K562 (cell line): ENCODE data around the gene CDKN2D. TPM values are rescaled to one million over a fixed set of nuclear protein-coding genes. Genes with fewer than 3 reads are reported as not detected.
A peak's percentile ranks its signal among the peaks of the same experiment; 100 is the strongest.

Source experiments
- BRD4 ChIP-seq: fragments of 200-600 bp; sonication (generic); IDR thresholded peaks from 2 replicates; pipeline ENCODE4 v1.6.1; 2017; ENCODE audit warnings: inconsistent platforms
- EP300 ChIP-seq: IDR thresholded peaks from 2 replicates; pipeline ENCODE4 v1.6.1; 2012; ENCODE audit warnings: low read length, improper control_type of control experiment
- HDAC8 ChIP-seq: fragments of 450-650 bp; IDR thresholded peaks from 2 replicates; pipeline ENCODE4 v1.6.1; 2016; ENCODE audit warnings: mild to moderate bottlenecking, missing genetic modification characterization, moderate library complexity, missing compliant biosample characterization
- HDGF ChIP-seq: fragments of 450-650 bp; IDR thresholded peaks from 2 replicates; pipeline ENCODE4 v1.6.1; 2016
- HNRNPUL1 ChIP-seq: fragments of 200-400 bp; formaldehyde crosslinking; IDR thresholded peaks from 2 replicates; pipeline ENCODE4 v1.6.1; 2017; ENCODE audit warnings: low read length
- JUND ChIP-seq, 2 experiments: IDR thresholded peaks; 2 replicates in 1 of 2; 3 replicates in 1 of 2; pipeline ENCODE4 v1.6.1; 2011; ENCODE audit warnings: borderline replicate concordance in 2 of 2, low read depth in 2 of 2, low read length in 2 of 2, improper control_type of control experiment in 1 of 2, missing biosample characterization in 1 of 2, missing genetic modification characterization in 1 of 2, missing genetic modification reagents in 1 of 2
- MAFK ChIP-seq: IDR thresholded peaks from 2 replicates; pipeline ENCODE4 v1.6.1; 2011; ENCODE audit warnings: low read length, improper control_type of control experiment
- POLR2G ChIP-seq: fragments of 200-400 bp; formaldehyde crosslinking; IDR thresholded peaks from 2 replicates; pipeline ENCODE4 v1.6.1; 2017; ENCODE audit warnings: low read depth, mild to moderate bottlenecking, antibody characterized with exemption, low read length, moderate library complexity
- SOX6 ChIP-seq: fragments of 450-650 bp; IDR thresholded peaks from 2 replicates; pipeline ENCODE4 v1.6.1; 2014; ENCODE audit warnings: mild to moderate bottlenecking
- STAT5A ChIP-seq: IDR thresholded peaks from 2 replicates; pipeline ENCODE4 v1.6.1; 2012; ENCODE audit warnings: low read length, inconsistent platforms, borderline replicate concordance
- ZFX ChIP-seq: sonication (generic); formaldehyde crosslinking; IDR thresholded peaks from 2 replicates; pipeline ENCODE4 v1.8.0; 2022; ENCODE audit warnings: mild to moderate bottlenecking, missing genetic modification reagents, moderate library complexity
- ZNF282 ChIP-seq: sonication (generic); formaldehyde crosslinking; IDR thresholded peaks from 2 replicates; pipeline ENCODE4 v1.8.1; 2023; ENCODE audit warnings: missing genetic modification reagents
- polyA plus RNA-seq, 8 experiments: library from polyadenylated mRNA; depleted of rRNA in 4 of 8; stranded (reverse) in 5 of 8; unstranded in 3 of 8; fragments of >200 nt; fragmentation: Nextera tagmentation in 2 of 8; fragmentation: Illumina TruSeq in 1 of 8; extraction: Ambion mirVana in 2 of 8; extraction: Trizol in 1 of 8; gene quantifications; 2 replicates each; pipeline versions ENCODE4 v1.2.1 to v1.2.3, GENCODE V29; 2011 to 2014; ENCODE audit warnings: inconsistent platforms in 1 of 8, missing spikeins in 1 of 8
- total RNA-seq, 7 experiments: library from RNA; depleted of rRNA in 6 of 7; stranded (reverse); fragments of >200 nt in 6 of 7; fragmentation: Illumina TruSeq in 2 of 7; extraction: Trizol in 2 of 7; gene quantifications; 2 replicates each; pipeline versions ENCODE4 v1.2.1 to v1.2.3, GENCODE V29; 2011 to 2021; ENCODE audit warnings: low replicate concordance in 1 of 7
- TF ChIP-seq, protein P1 (sequence below): fragments of 450-650 bp; IDR thresholded peaks from 2 replicates; pipeline ENCODE4 v1.7.1; 2018; ENCODE audit warnings: mild to moderate bottlenecking, low read depth; ENCODE audit not compliant: partially characterized antibody
- TF ChIP-seq, protein P2 (sequence below): fragments of 450-650 bp; formaldehyde crosslinking; IDR thresholded peaks from 2 replicates; pipeline ENCODE4 v1.4.0; 2020; ENCODE audit warnings: mild to moderate bottlenecking, moderate library complexity
- TF ChIP-seq, protein P3 (sequence below): sonication (generic); formaldehyde crosslinking; IDR thresholded peaks from 2 replicates; pipeline ENCODE4 v1.4.0; 2020; ENCODE audit warnings: mild to moderate bottlenecking, missing genetic modification reagents
- TF ChIP-seq, protein P4 (sequence below): sonication (generic); formaldehyde crosslinking; IDR thresholded peaks from 2 replicates; pipeline ENCODE4 v1.9.0; 2022; ENCODE audit warnings: mild to moderate bottlenecking, missing genetic modification reagents

The CDKN2D gene
- total and polyA plus RNA-seq, 9 of the 15 experiments (the other 6 are each of a cell fraction or from before 2014, with no cell fraction given) = 0.41 to 8.2 (median 3.7) TPM

DNA sequence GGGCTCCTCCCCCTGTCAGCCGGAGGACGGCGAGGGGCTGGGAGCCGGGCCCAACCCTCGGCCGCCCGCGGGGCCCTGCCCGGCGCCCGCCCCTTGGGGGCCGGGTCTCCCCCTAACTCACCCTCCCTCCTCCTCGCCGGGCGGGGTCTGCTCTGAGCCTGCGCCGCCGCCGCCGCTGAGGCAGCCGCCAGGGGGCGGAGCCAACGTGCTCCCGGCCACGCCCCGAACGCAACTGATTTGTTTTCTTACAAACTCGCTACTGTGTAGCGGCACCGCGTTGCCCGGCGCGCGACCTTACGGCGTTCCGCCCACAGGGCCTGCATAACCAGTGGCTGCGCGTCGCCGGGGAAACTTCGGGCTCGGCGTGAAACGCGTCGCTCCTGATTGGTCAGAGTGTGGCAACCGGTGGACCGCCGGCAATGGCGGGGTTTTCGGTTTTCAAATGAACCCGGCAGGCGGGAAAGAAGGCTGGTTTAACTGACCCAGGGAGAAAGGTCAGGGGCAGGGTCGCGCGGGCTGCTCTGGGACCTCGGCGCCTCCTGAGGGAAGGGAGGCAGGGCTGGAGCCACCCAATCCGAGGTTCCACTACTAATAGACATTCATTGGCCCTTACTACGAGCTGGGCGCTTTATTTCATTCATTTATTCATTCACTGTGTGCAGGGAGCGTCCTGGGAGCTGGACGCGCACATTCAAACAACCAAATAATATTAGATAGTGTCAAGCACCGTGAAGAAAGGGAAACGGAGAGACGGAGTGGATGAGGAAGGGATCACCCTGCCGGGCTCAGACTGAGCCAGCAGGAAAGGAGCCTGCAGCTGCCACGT lies at the start of gene CDKN2D (continued):
- TF ChIP-seq HDAC8 (tag) = peak; percentile 65; the same call in 1 of the 2 replicates
- TF ChIP-seq MAFK = no peak
- TF ChIP-seq, protein P1, sequence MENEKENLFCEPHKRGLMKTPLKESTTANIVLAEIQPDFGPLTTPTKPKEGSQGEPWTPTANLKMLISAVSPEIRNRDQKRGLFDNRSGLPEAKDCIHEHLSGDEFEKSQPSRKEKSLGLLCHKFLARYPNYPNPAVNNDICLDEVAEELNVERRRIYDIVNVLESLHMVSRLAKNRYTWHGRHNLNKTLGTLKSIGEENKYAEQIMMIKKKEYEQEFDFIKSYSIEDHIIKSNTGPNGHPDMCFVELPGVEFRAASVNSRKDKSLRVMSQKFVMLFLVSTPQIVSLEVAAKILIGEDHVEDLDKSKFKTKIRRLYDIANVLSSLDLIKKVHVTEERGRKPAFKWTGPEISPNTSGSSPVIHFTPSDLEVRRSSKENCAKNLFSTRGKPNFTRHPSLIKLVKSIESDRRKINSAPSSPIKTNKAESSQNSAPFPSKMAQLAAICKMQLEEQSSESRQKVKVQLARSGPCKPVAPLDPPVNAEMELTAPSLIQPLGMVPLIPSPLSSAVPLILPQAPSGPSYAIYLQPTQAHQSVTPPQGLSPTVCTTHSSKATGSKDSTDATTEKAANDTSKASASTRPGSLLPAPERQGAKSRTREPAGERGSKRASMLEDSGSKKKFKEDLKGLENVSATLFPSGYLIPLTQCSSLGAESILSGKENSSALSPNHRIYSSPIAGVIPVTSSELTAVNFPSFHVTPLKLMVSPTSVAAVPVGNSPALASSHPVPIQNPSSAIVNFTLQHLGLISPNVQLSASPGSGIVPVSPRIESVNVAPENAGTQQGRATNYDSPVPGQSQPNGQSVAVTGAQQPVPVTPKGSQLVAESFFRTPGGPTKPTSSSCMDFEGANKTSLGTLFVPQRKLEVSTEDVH = peak; percentile 84
- TF ChIP-seq POLR2G = peak; percentile 91
- TF ChIP-seq, protein P2, sequence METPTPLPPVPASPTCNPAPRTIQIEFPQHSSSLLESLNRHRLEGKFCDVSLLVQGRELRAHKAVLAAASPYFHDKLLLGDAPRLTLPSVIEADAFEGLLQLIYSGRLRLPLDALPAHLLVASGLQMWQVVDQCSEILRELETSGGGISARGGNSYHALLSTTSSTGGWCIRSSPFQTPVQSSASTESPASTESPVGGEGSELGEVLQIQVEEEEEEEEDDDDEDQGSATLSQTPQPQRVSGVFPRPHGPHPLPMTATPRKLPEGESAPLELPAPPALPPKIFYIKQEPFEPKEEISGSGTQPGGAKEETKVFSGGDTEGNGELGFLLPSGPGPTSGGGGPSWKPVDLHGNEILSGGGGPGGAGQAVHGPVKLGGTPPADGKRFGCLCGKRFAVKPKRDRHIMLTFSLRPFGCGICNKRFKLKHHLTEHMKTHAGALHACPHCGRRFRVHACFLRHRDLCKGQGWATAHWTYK (CRISPR knock-in tag) = no peak
- TF ChIP-seq, protein P3, sequence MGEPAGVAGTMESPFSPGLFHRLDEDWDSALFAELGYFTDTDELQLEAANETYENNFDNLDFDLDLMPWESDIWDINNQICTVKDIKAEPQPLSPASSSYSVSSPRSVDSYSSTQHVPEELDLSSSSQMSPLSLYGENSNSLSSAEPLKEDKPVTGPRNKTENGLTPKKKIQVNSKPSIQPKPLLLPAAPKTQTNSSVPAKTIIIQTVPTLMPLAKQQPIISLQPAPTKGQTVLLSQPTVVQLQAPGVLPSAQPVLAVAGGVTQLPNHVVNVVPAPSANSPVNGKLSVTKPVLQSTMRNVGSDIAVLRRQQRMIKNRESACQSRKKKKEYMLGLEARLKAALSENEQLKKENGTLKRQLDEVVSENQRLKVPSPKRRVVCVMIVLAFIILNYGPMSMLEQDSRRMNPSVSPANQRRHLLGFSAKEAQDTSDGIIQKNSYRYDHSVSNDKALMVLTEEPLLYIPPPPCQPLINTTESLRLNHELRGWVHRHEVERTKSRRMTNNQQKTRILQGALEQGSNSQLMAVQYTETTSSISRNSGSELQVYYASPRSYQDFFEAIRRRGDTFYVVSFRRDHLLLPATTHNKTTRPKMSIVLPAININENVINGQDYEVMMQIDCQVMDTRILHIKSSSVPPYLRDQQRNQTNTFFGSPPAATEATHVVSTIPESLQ (CRISPR knock-in tag) = peak; percentile 44; the same call in 1 of the 2 replicates
- TF ChIP-seq STAT5A = no peak
- peak; percentile 56 for TF ChIP-seq JUND (IDR thresholded peaks at IDR 0.05; ENCODE audit: borderline replicate concordance, low read depth, low read length)
- TF ChIP-seq JUND (tag; IDR thresholded peaks at IDR 0.05; ENCODE audit: borderline replicate concordance, low read depth, low read length) = no peak; the same call in 2 of the 3 replicates
- TF ChIP-seq ZNF282 = 0 out of 2 replicates have a peak, but pooled peaks have one; percentile 25
- TF ChIP-seq SOX6 = peak; percentile 14; the same call in 1 of the 2 replicates
- TF ChIP-seq BRD4 = peak; percentile 72; the same call in 1 of the 2 replicates
- TF ChIP-seq, protein P4, sequence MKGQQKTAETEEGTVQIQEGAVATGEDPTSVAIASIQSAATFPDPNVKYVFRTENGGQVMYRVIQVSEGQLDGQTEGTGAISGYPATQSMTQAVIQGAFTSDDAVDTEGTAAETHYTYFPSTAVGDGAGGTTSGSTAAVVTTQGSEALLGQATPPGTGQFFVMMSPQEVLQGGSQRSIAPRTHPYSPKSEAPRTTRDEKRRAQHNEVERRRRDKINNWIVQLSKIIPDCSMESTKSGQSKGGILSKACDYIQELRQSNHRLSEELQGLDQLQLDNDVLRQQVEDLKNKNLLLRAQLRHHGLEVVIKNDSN (CRISPR knock-in tag) = no peak; the same call in 1 of the 2 replicates
- no peak for TF ChIP-seq HDGF
- TF ChIP-seq HNRNPUL1 = no peak
- TF ChIP-seq ZFX = peak; percentile 89
- peak; percentile 40 for TF ChIP-seq EP300
